Measurements from ENCODE around the gene CREB3L1. TPM values are rescaled to one million over a fixed set of nuclear protein-coding genes. Genes with fewer than 3 reads are reported as not detected.

CREB3L1 gene
- total and polyA plus RNA-seq, 2 of the 13 experiments (the other 11 are each of a cell fraction or from before 2014, with no cell fraction given): not detected

- TF ChIP-seq ONECUT2 (CRISPR knock-in tag; IDR thresholded peaks at IDR 0.05): no peak
- no peak for TF ChIP-seq MXI1 (IDR thresholded peaks at IDR 0.05; ENCODE audit: borderline replicate concordance, low read depth, low read length)
- TF ChIP-seq HNF1A (IDR thresholded peaks at IDR 0.05; ENCODE audit: low read depth): no peak
- TF ChIP-seq HNF1A (CRISPR knock-in tag; IDR thresholded peaks at IDR 0.05; ENCODE audit: borderline replicate concordance): no peak
- no peak for TF ChIP-seq SMAD3 (CRISPR knock-in tag; IDR thresholded peaks at IDR 0.05)
- TF ChIP-seq ZNF333 (CRISPR knock-in tag; IDR thresholded peaks at IDR 0.05; ENCODE audit: borderline replicate concordance): no peak
- TF ChIP-seq ZFX (CRISPR knock-in tag; IDR thresholded peaks at IDR 0.05; ENCODE audit: low read depth): peak; percentile 44; the same call in 1 of the 2 replicates
- TF ChIP-seq ZNF292 (CRISPR knock-in tag; IDR thresholded peaks at IDR 0.05; ENCODE audit: borderline replicate concordance, low read depth): no peak
- TF ChIP-seq LCORL (IDR thresholded peaks at IDR 0.05): no peak
- TF ChIP-seq LCORL (CRISPR knock-in tag; IDR thresholded peaks at IDR 0.05): peak; percentile 60; the same call in 1 of the 2 replicates
- peak; percentile 65 for TF ChIP-seq ZBTB7A (CRISPR knock-in tag; IDR thresholded peaks at IDR 0.05)
- no peak for TF ChIP-seq SOX6 (IDR thresholded peaks at IDR 0.05)
- TF ChIP-seq SOX6 (CRISPR knock-in tag; IDR thresholded peaks at IDR 0.05): peak; percentile 34; the same call in 1 of the 2 replicates
- no peak for TF ChIP-seq ZNF558 (CRISPR knock-in tag; IDR thresholded peaks at IDR 0.05; ENCODE audit: borderline replicate concordance)
- TF ChIP-seq ZNF30 (CRISPR knock-in tag; IDR thresholded peaks at IDR 0.05): 0 out of 2 replicates have a peak, but pooled peaks have one; percentile 69
- 0 out of 2 replicates have a peak, but pooled peaks have one; percentile 51 for TF ChIP-seq NFAT5 (CRISPR knock-in tag; IDR thresholded peaks at IDR 0.05)
- no peak for TF ChIP-seq MIER2 (CRISPR knock-in tag; IDR thresholded peaks at IDR 0.05)
- no peak for TF ChIP-seq ZNF75D (CRISPR knock-in tag; IDR thresholded peaks at IDR 0.05; ENCODE audit: borderline replicate concordance)
- TF ChIP-seq PRMT3 (CRISPR knock-in tag; IDR thresholded peaks at IDR 0.05; ENCODE audit: borderline replicate concordance, low read depth): no peak
These were observed 18.0 kb downstream of the CREB3L1 start (continued) for GRCh38 chr11:46295312-46296058.
